ENCODE measurements around the gene ATP6V1E1. TPM values are rescaled to one million over a fixed set of nuclear protein-coding genes. Genes with fewer than 3 reads are reported as not detected.

ATP6V1E1 gene
- total RNA-seq, 1 donor, result 177 TPM

GRCh38 chr22:17549183-17549582, 79.4 kb downstream of the ATP6V1E1 start:
- TF ChIP-seq, protein P1, sequence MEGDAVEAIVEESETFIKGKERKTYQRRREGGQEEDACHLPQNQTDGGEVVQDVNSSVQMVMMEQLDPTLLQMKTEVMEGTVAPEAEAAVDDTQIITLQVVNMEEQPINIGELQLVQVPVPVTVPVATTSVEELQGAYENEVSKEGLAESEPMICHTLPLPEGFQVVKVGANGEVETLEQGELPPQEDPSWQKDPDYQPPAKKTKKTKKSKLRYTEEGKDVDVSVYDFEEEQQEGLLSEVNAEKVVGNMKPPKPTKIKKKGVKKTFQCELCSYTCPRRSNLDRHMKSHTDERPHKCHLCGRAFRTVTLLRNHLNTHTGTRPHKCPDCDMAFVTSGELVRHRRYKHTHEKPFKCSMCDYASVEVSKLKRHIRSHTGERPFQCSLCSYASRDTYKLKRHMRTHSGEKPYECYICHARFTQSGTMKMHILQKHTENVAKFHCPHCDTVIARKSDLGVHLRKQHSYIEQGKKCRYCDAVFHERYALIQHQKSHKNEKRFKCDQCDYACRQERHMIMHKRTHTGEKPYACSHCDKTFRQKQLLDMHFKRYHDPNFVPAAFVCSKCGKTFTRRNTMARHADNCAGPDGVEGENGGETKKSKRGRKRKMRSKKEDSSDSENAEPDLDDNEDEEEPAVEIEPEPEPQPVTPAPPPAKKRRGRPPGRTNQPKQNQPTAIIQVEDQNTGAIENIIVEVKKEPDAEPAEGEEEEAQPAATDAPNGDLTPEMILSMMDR (IDR thresholded peaks at IDR 0.05; ENCODE audit: insufficient read depth, low read depth, low read length), result no peak
- no peak for DNase-seq (ENCODE audit: low read depth)
- no peak overlapping the region for H3K4me3 ChIP-seq (ENCODE audit: low read depth, low read length)

- TF ChIP-seq, protein P1 (IDR thresholded peaks at IDR 0.05; ENCODE audit: insufficient read depth, low read depth, low read length), result no peak
- no peak overlapping the region for H3K4me3 ChIP-seq (ENCODE audit: low read depth, low read length)
- no peak for DNase-seq (ENCODE audit: low read depth)
Observed at GRCh38 chr22:17548756-17549035, 79.9 kb downstream of the ATP6V1E1 start.

DNA sequence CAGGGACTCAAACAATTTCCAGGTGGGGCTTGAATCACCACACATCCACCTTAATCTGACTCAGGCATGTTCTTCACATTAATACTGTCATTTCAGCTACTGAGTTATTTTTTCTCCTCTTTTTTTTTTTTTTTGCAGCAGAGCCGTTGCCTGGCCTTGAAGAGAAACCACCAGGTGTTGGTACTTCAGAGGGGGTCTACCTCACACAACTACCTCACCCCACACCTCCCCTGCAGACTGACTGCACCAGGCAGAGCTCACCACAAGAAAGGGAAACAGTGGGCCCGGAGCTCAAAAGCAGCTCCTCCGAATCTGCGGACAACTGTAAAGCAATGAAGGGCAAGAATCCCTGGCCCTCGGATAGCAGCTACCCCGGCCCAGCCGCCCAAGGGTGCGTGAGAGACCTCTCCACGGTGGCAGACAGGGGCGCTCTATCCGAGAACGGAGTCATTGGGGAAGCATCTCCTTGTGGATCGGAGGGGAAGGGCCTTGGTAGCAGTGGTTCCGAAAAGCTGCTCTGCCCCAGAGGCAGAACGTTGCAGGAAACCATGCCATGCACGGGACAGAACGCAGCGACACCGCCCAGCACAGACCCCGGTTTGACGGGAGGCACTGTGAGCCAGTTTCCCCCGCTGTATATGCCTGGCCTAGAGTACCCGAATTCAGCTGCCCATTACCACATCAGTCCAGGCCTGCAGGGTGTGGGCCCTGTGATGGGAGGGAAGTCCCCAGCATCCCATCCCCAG, 80.4 kb downstream of the ATP6V1E1 start:
- no peak for DNase-seq (ENCODE audit: low read depth)
- TF ChIP-seq, protein P1 (IDR thresholded peaks at IDR 0.05; ENCODE audit: insufficient read depth, low read depth, low read length), result no peak
- no peak overlapping the region for H3K4me3 ChIP-seq (ENCODE audit: low read depth, low read length)

DNA sequence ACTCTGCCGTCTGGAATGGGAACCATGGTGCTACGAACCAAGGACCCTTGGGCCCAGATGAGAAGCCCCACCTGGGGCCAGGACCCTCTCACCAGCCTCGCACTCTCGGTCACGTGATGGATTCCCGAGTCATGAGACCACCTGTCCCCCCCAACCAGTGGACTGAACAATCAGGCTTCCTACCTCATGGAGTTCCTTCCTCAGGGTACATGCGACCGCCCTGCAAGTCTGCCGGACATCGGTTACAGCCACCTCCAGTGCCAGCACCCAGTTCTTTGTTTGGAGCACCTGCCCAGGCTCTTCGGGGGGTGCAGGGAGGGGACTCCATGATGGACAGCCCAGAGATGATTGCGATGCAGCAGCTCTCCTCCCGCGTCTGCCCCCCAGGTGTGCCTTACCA, 86.1 kb downstream of the ATP6V1E1 start:
- H3K4me3 ChIP-seq (ENCODE audit: low read depth, low read length), result no peak overlapping the region
- no peak for DNase-seq (ENCODE audit: low read depth)
- TF ChIP-seq, protein P1 (IDR thresholded peaks at IDR 0.05; ENCODE audit: insufficient read depth, low read depth, low read length), result no peak

Other genes with a start within 250 kb of the ATP6V1E1 start
- under 0.01 and 0.32 TPM in 2 replicates for gene SLC25A18, start 65.3 kb downstream of the ATP6V1E1 start, total RNA-seq
- 53.5 and 64.3 TPM in 2 replicates for gene BCL2L13, start 10.0 kb upstream of the ATP6V1E1 start, total RNA-seq
- gene BID, start 145.7 kb upstream of the ATP6V1E1 start, total RNA-seq, result 10.3 and 19.4 TPM in 2 replicates